Hematopoietic multipotent progenitor cell treated with erythropoietin and hydrocortisone succinate and interleukin-3 and kit ligand, for 6 days (in vitro differentiated cells): ENCODE results near the gene NFE2.

Experiments used
- DNase-seq: peaks from one replicate; pipeline ENCODE4 v3.0.0-alpha.2; 2015

The NFE2 gene

GRCh38 chr12:54246011-54246641, 54.7 kb downstream of the NFE2 start:
- DNase-seq: no peak
